VCaP (cell line): ENCODE measurements around the gene SMOC1.

Source experiments
- H3K27ac ChIP-seq: fragments of 450-650 bp; 2 replicates; pipeline ENCODE4 v1.5.1; 2017
- TF ChIP-seq, protein P1 (sequence below): fragments of 450-650 bp; conservative IDR thresholded peaks from 2 replicates; pipeline ENCODE4 v1.5.1; 2017; ENCODE audit warnings: mild to moderate bottlenecking, moderate library complexity

SMOC1 gene

DNA sequence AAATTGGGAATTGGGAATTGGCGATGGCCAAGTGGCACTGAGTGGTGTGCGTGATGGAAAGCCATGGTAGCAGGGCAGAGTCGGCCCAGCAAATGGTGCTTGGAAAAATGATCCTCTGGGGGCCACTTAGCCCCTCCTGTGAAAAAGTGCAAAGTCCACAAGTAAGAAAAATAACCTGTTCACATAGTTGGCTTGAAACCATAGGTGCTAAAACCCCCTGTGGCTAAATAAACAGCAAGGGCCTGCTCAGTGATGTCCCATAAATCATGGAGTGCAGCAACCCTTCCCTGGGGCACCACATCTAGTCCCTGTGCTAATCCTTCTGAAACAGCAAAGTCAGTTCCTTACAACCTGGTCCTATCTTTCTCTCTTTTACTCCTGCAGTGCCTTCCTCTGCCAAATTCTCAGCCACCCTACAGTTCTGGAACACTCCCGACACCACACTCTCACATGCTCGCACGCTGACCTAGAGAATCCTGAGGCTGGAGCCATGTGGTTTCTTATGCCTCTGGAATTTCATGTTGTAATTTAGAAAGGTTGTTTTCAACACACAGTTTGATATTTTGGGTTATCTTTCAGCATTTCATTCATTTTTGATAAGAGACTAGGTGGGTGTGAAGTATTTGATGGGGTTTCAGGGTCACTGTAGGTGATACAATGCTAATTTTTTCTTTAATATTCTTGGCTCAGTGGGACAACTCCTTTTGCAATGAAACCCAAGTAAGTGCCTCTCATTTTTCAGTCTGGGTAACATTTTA, 123.6 kb downstream of the SMOC1 start:
- TF ChIP-seq, protein P1, sequence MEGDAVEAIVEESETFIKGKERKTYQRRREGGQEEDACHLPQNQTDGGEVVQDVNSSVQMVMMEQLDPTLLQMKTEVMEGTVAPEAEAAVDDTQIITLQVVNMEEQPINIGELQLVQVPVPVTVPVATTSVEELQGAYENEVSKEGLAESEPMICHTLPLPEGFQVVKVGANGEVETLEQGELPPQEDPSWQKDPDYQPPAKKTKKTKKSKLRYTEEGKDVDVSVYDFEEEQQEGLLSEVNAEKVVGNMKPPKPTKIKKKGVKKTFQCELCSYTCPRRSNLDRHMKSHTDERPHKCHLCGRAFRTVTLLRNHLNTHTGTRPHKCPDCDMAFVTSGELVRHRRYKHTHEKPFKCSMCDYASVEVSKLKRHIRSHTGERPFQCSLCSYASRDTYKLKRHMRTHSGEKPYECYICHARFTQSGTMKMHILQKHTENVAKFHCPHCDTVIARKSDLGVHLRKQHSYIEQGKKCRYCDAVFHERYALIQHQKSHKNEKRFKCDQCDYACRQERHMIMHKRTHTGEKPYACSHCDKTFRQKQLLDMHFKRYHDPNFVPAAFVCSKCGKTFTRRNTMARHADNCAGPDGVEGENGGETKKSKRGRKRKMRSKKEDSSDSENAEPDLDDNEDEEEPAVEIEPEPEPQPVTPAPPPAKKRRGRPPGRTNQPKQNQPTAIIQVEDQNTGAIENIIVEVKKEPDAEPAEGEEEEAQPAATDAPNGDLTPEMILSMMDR: no peak
- H3K27ac ChIP-seq: no peak overlapping the region

DNA sequence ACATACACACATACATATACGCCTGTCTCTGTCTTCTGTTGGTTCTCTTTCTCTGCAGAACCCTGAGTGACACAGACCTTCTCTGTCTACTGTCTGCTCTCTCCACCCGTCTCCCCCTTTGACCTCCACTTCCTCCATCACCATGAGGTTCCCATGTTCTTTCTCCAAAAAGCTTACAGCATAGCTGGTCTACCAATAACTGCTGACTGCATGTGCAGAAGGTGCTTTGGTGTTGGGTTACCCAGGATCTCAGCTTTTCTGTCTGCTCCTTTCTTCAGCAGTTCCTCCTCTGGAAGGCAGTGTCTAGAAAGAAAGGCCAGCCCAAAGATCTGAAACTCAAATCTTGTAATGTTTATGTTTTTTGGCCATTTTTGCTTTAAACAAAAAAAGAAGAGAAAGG, 125.6 kb downstream of the SMOC1 start:
- H3K27ac ChIP-seq: no peak overlapping the region
- TF ChIP-seq, protein P1: no peak

DNA sequence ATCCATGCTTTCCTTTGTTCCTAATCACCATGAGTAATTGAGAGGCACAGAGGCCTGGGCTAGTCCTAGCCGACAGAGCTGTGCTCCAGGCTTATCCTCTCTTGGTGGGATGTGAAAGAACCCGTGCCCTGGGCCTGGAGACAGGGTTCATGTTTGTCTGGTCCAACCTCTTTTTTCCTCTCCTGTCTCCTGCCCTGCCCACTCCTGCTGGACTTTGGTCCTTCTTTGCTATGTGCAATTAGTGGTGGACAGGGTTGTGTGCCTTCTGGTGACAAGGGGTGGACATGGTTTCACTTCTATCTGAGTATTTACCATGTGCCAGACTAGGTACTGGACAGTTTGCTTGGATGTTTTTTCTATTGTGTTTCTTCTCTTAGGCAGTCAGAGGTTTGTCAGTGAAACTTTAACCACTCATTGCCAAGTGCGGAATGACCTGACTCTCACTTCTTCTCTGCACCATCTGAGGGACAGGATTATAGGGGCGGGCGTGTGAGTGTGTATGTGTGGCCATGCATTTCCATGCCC, 126.1 kb downstream of the SMOC1 start:
- TF ChIP-seq, protein P1: no peak
- no peak overlapping the region for H3K27ac ChIP-seq

DNA sequence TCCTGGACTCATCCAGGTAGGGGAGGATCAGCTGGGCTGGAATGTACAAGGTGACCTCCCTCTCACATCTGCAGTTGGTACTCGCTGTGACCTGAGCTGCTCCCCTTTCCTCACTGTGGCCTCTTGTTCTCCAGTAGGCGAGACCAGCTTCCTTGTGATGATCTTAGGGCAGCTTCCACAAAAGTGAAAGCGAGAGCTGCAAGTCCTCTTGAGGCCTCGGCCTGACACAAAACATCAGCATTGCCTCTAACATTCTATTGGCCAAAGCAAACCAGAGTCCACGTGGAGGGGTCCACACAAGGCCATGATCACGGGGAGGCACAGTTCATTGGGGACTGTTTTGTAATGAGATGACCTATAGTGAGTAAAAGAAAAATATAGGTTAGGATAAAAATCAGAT, 127.5 kb downstream of the SMOC1 start:
- TF ChIP-seq, protein P1: no peak
- H3K27ac ChIP-seq: no peak overlapping the region

DNA sequence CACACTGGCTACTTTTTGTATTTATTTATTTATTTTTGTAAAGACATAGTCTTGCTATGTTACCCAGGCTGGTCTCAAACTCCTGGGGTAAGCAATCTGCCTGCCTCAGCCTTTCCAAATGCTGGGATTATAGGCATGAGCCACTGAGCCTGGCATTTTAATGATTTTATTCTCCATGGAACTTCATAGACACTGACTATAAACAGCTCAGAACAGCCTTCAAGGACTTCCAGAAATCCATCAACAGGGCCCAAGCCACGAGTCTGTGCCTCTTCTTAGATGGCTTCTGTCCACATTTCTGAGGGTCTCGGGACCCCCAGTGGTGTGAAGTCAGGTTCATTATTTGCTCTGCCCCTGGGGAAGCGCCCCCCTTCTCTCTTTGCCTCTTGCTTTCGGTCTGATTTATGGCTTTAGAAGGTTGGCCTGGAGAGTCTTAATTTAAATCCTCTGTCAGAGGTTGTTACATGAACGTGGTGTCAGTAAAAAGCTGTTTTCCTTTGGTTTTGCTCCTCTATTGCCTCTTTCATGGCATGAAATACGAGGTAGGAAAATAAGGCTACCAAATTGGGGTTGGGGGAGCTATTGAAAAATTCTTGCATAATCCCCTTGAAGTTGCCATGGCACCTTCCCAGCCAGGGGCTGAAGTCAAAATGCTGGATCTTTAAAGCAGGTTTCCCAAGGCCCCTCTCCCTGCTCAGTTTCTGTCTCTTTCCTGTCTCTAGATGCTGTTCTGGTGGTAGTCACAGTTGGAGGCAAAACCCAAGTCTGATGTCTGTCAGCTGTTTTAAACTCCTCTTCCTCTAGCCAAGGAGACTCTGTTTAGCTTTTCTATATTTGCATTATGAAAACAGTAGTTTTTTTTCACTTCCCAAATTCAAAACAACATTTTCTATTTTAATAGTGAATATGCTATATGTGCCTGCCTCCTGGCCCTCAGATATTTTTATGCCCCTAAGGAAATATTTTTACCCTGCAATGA, 129.4 kb downstream of the SMOC1 start:
- no peak overlapping the region for H3K27ac ChIP-seq
- TF ChIP-seq, protein P1: no peak

DNA sequence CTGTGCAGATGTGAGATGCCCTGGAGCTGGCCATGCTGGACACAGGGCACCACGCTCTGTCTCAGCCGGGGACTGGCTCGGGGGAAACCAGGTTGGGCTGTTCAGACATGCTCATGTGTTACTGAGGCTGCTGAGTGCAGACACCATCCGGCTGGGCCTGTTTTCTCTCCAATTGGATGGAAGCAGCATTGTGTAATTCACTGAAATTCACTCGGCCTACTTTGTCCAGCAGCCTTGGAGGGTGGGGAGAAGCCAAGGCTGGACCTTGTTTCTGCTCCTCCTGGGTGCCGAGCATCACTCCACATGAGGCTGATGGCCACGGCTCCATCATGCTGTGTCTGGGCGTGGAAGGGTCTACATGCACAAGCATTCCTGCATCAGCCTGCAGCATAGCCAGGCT, 130.7 kb downstream of the SMOC1 start:
- TF ChIP-seq, protein P1: no peak
- no peak overlapping the region for H3K27ac ChIP-seq

DNA sequence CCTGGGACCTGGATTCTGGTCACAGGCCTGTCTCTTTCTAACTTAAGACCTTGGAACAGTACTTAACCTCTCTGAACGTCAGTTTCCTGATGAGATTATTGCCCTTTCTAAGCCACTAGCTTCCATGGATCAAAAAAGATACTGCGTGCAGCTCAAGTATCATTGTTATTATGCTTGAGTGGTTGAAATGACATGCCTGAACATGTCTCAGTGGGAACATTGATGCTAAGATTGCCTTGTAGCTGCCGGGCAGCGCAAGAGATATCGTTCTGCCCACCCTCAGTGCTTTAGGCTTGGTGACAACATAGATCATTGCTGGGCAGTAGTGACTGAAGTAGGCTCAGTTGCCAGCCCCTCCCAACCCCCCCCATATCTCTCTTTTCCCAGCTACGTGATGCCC, 131.9 kb downstream of the SMOC1 start:
- H3K27ac ChIP-seq: no peak overlapping the region
- TF ChIP-seq, protein P1: no peak
